Measurements from ENCODE around the gene IRS1.

IRS1 gene

GRCh38 chr2:226813148-226813701, 13.6 kb upstream of the IRS1 start:
- no peaks in the 10 kb centered on the region for H3K27me3 ChIP-seq (ENCODE audit: control insufficient read depth in 1 of 2, insufficient read depth in 2 of 2, low read length in 2 of 2)
- no peak overlapping the region for H3K27ac ChIP-seq (ENCODE audit: low read depth, low read length)
- H3K36me3 ChIP-seq (ENCODE audit: insufficient read depth, low read length), result no peaks in the 10 kb centered on the region
- H3K9ac ChIP-seq (ENCODE audit: low read length), result no peak overlapping the region
- no peaks in the 10 kb centered on the region for H3K4me1 ChIP-seq (ENCODE audit: insufficient read depth, low read length)
- no peaks in the 10 kb centered on the region for H3K9me3 ChIP-seq (ENCODE audit: low read length)
- no peak overlapping the region for H3K4me3 ChIP-seq (ENCODE audit: low read depth in 1 of 2, low read length in 2 of 2)

- Histone ChIP-seq H3K4me1 (ENCODE audit: insufficient read depth, low read length) (peaks cover 14% of the 10 kb centered on the region), H3K9me3 (ENCODE audit: low read length) (no peaks in the 10 kb centered on the region), H3K4me3 (ENCODE audit: low read depth in 1 of 2, low read length in 2 of 2) (no peak overlapping the region), H3K27me3 (ENCODE audit: control insufficient read depth in 1 of 2, insufficient read depth in 2 of 2, low read length in 2 of 2) (no peaks in the 10 kb centered on the region), H3K36me3 (ENCODE audit: insufficient read depth, low read length) (no peaks in the 10 kb centered on the region), H3K27ac (ENCODE audit: low read depth, low read length) (no peak overlapping the region), H3K9ac (ENCODE audit: low read length) (no peak overlapping the region)
Measured at GRCh38 chr2:226803410-226803809, 3.8 kb upstream of the IRS1 start.

- no peak overlapping the region for H3K27ac ChIP-seq (ENCODE audit: low read depth, low read length)
- no peak overlapping the region for H3K9ac ChIP-seq (ENCODE audit: low read length)
Measured at GRCh38 chr2:226802573-226802972, 3.0 kb upstream of the IRS1 start.

GRCh38 chr2:226800941-226801784, 1.5 kb upstream of the IRS1 start:
- Histone ChIP-seq H3K27ac (ENCODE audit: low read depth, low read length) (peak overlapping the region; percentile 92), H3K36me3 (ENCODE audit: insufficient read depth, low read length) (peaks cover 6% of the 10 kb centered on the region), H3K27me3 (ENCODE audit: control insufficient read depth in 1 of 2, insufficient read depth in 2 of 2, low read length in 2 of 2) (no peaks in the 10 kb centered on the region), H3K9ac (ENCODE audit: low read length) (peak overlapping the region; percentile 94), H3K4me3 (ENCODE audit: low read depth in 1 of 2, low read length in 2 of 2) (peak overlapping the region; percentile 53 to 71), H3K4me1 (ENCODE audit: insufficient read depth, low read length) (peaks cover 26% of the 10 kb centered on the region), H3K9me3 (ENCODE audit: low read length) (no peaks in the 10 kb centered on the region)

More at GRCh38 chr2:226802573-226802972, 3.0 kb upstream of the IRS1 start:
- H3K27me3 ChIP-seq (ENCODE audit: control insufficient read depth in 1 of 2, insufficient read depth in 2 of 2, low read length in 2 of 2), result no peaks in the 10 kb centered on the region
- H3K4me3 ChIP-seq (ENCODE audit: low read depth in 1 of 2, low read length in 2 of 2), result no peak overlapping the region
- H3K9me3 ChIP-seq (ENCODE audit: low read length), result no peaks in the 10 kb centered on the region
- H3K4me1 ChIP-seq (ENCODE audit: insufficient read depth, low read length), result peaks cover 17% of the 10 kb centered on the region
- H3K36me3 ChIP-seq (ENCODE audit: insufficient read depth, low read length), result no peaks in the 10 kb centered on the region

- peak overlapping the region; percentile 92 for H3K27ac ChIP-seq (ENCODE audit: low read depth, low read length)
- peaks cover 10% of the 10 kb centered on the region for H3K36me3 ChIP-seq (ENCODE audit: insufficient read depth, low read length)
- H3K9me3 ChIP-seq (ENCODE audit: low read length), result no peaks in the 10 kb centered on the region
- H3K4me3 ChIP-seq (ENCODE audit: low read depth in 1 of 2, low read length in 2 of 2), result peak overlapping the region; percentile 71 to 96
- peaks cover 31% of the 10 kb centered on the region for H3K4me1 ChIP-seq (ENCODE audit: insufficient read depth, low read length)
- H3K27me3 ChIP-seq (ENCODE audit: control insufficient read depth in 1 of 2, insufficient read depth in 2 of 2, low read length in 2 of 2), result no peaks in the 10 kb centered on the region
- H3K9ac ChIP-seq (ENCODE audit: low read length), result peak overlapping the region; percentile 94
Measured at GRCh38 chr2:226799976-226800940, 638 bp upstream of the IRS1 start.

DNA sequence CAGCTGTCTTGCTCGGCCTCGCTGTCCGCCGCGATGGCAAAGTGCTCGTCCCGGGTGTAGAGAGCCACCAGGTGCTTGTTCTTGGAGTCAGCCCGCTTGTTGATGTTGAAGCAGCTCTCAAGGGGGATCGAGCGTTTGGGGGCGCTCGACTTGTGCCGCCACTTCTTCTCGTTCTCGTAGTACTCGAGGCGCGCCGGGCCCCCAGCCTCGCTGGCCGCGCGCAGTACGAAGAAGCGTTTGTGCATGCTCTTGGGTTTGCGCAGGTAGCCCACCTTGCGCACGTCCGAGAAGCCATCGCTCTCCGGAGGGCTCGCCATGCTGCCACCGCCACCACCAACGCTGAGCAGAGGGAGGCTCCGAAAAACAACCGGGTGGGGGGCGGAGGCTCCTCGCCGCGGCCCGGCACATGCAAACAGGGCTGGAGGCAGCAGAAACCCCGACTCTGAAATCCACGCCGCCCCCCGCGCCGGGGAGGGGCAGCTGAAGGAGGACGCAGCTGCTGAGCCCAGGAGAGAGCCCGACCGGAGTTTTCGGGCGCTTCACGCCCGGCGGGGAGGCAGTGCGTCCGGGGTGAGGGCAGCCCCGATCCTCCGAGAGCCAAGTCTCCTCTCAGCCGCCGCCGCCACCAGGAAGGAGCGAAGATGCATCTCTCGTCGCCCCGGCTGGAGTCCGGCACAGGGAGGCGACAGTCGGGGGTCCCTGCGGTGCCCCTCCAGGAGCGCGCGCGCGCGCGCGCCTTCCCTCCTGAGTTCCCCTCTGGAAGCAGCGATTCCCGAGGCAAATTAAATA, 1.0 kb downstream of the IRS1 start:
- H3K9me3 ChIP-seq (ENCODE audit: low read length), result no peaks in the 10 kb centered on the region

GRCh38 chr2:226797989-226798421, 1.6 kb downstream of the IRS1 start:
- Histone ChIP-seq H3K36me3 (ENCODE audit: insufficient read depth, low read length) (peaks cover 10% of the 10 kb centered on the region), H3K27ac (ENCODE audit: low read depth, low read length) (peak overlapping the region; percentile 88), H3K9me3 (ENCODE audit: low read length) (no peaks in the 10 kb centered on the region), H3K27me3 (ENCODE audit: control insufficient read depth in 1 of 2, insufficient read depth in 2 of 2, low read length in 2 of 2) (no peaks in the 10 kb centered on the region), H3K4me3 (ENCODE audit: low read depth in 1 of 2, low read length in 2 of 2) (peak overlapping the region; percentile 83 to 96), H3K9ac (ENCODE audit: low read length) (peak overlapping the region; percentile 71), H3K4me1 (ENCODE audit: insufficient read depth, low read length) (peaks cover 31% of the 10 kb centered on the region)

More for the DNA sequence above, 1.0 kb downstream of the IRS1 start:
- peaks cover 31% of the 10 kb centered on the region for H3K4me1 ChIP-seq (ENCODE audit: insufficient read depth, low read length)
- no peaks in the 10 kb centered on the region for H3K27me3 ChIP-seq (ENCODE audit: control insufficient read depth in 1 of 2, insufficient read depth in 2 of 2, low read length in 2 of 2)
- peak overlapping the region; percentile 83 to 96 for H3K4me3 ChIP-seq (ENCODE audit: low read depth in 1 of 2, low read length in 2 of 2)
- peak overlapping the region; percentile 71 for H3K9ac ChIP-seq (ENCODE audit: low read length)
- H3K36me3 ChIP-seq (ENCODE audit: insufficient read depth, low read length), result peaks cover 10% of the 10 kb centered on the region
- peak overlapping the region; percentile 88 for H3K27ac ChIP-seq (ENCODE audit: low read depth, low read length)

GRCh38 chr2:226797289-226797988, 2.2 kb downstream of the IRS1 start:
- peak overlapping the region; percentile 71 for H3K9ac ChIP-seq (ENCODE audit: low read length)
- peaks cover 34% of the 10 kb centered on the region for H3K4me1 ChIP-seq (ENCODE audit: insufficient read depth, low read length)
- H3K36me3 ChIP-seq (ENCODE audit: insufficient read depth, low read length), result peaks cover 10% of the 10 kb centered on the region
- H3K9me3 ChIP-seq (ENCODE audit: low read length), result no peaks in the 10 kb centered on the region
- H3K27ac ChIP-seq (ENCODE audit: low read depth, low read length), result peak overlapping the region; percentile 88
- no peaks in the 10 kb centered on the region for H3K27me3 ChIP-seq (ENCODE audit: control insufficient read depth in 1 of 2, insufficient read depth in 2 of 2, low read length in 2 of 2)
- peak overlapping the region; percentile 83 to 96 for H3K4me3 ChIP-seq (ENCODE audit: low read depth in 1 of 2, low read length in 2 of 2)

DNA sequence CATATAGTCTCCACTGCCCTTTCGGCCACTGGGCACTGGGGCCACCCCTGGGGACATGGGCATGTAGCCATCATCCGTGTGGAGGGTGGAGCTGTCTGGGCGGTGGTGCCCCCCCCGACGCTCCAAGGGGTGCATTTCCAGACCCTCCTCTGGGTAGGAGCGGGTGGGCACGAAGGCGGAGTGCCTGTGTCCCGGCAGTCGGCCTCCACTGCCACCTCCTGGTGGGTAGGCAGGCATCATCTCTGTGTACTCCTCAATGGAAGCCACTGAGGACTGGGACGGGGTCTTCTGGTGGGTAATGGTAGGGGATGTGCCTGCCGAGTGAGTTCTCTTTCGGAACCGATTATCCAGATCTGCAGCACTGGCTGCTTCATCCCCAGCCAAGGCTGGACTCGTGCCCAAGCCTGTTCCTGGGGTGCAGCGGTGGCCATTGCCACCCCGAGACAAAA, 2.8 kb downstream of the IRS1 start:
- Histone ChIP-seq H3K9ac (ENCODE audit: low read length) (peak overlapping the region; percentile 71), H3K36me3 (ENCODE audit: insufficient read depth, low read length) (peaks cover 10% of the 10 kb centered on the region), H3K27ac (ENCODE audit: low read depth, low read length) (peak overlapping the region; percentile 88), H3K4me3 (ENCODE audit: low read depth in 1 of 2, low read length in 2 of 2) (peak overlapping the region; percentile 83 to 96), H3K4me1 (ENCODE audit: insufficient read depth, low read length) (peaks cover 39% of the 10 kb centered on the region), H3K9me3 (ENCODE audit: low read length) (no peaks in the 10 kb centered on the region), H3K27me3 (ENCODE audit: control insufficient read depth in 1 of 2, insufficient read depth in 2 of 2, low read length in 2 of 2) (no peaks in the 10 kb centered on the region)

Measured in muscle layer of colon (tissue), 2 donors.